Mammary epithelial cell (primary cell): ENCODE results near the gene CNTN1.

ENCODE experiments used
- EZH2 ChIP-seq: IDR thresholded peaks from 2 replicates; pipeline ENCODE4 v1.6.1; 2012; ENCODE audit warnings: low read length, inconsistent platforms, borderline replicate concordance
- TF ChIP-seq, protein P1 (sequence below), 2 donors: IDR thresholded peaks in 1 of 2; conservative IDR thresholded peaks in 1 of 2; 2 replicates each; pipeline ENCODE4 v1.5.1; 2011 to 2012; ENCODE audit warnings: inconsistent platforms in 2 of 2, low read length in 2 of 2, mild to moderate bottlenecking in 2 of 2, control low read depth in 1 of 2, low read depth in 1 of 2; ENCODE audit not compliant: insufficient read depth in 1 of 2; ENCODE audit errors: extremely low read depth in 1 of 2

DNA sequence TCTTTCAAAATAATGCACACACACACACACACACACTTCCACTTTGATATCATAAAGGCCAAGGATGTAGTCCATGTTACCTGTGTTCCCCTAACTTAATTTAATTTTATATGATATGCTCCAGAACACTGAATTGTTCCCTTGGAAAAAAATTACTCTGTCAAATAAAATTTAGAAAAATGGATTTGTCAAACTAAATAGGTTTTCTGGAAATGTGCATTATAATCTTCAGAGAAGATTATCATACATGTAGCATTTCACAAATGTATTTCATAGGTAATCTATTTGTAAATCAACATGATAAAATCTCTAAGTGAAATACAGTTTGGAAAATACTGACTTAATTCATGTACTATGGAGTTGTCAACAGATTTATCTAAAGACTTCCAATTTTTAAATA, 68.6 kb downstream of the CNTN1 start:
- TF ChIP-seq, protein P1, sequence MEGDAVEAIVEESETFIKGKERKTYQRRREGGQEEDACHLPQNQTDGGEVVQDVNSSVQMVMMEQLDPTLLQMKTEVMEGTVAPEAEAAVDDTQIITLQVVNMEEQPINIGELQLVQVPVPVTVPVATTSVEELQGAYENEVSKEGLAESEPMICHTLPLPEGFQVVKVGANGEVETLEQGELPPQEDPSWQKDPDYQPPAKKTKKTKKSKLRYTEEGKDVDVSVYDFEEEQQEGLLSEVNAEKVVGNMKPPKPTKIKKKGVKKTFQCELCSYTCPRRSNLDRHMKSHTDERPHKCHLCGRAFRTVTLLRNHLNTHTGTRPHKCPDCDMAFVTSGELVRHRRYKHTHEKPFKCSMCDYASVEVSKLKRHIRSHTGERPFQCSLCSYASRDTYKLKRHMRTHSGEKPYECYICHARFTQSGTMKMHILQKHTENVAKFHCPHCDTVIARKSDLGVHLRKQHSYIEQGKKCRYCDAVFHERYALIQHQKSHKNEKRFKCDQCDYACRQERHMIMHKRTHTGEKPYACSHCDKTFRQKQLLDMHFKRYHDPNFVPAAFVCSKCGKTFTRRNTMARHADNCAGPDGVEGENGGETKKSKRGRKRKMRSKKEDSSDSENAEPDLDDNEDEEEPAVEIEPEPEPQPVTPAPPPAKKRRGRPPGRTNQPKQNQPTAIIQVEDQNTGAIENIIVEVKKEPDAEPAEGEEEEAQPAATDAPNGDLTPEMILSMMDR (conservative IDR thresholded peaks at IDR 0.05 in 1 of 2, IDR thresholded peaks at IDR 0.05 in 1 of 2; ENCODE audit: extremely low read depth in 1 of 2, insufficient read depth in 1 of 2, low read depth in 1 of 2, low read length in 2 of 2), result no peak
- TF ChIP-seq EZH2, result no peak
